B cell (primary cell): ENCODE data around the gene BLOC1S1. TPM values are rescaled to one million over a fixed set of nuclear protein-coding genes. Genes with fewer than 3 reads are reported as not detected.

Experiments used
- ATAC-seq: fragments of 200-7000 bp; cut with Tn5 transposase; one replicate; pipeline ENCODE4 v1.10.0; 2021; ENCODE audit warnings: low read depth, mild to moderate bottlenecking, moderate number of reproducible peaks, moderate library complexity
- CTCF ChIA-PET: fragments of 350-600 bp; sonication (Branson Sonifier 250); formaldehyde crosslinking; loops from one replicate; lab custom pipeline; 2021; ENCODE audit warnings: antibody characterized with exemption, inconsistent platforms; lab: Charles Lee
- POLR2A ChIA-PET: fragments of 350-600 bp; sonication (Branson Sonifier 250); formaldehyde crosslinking; loops from one replicate; lab custom pipeline; 2021; ENCODE audit warnings: antibody characterized with exemption; lab: Charles Lee
- DNase-seq: peaks from one replicate; pipeline ENCODE4 v3.0.0; 2013
- H2AFZ ChIP-seq: 2 replicates; pipeline ENCODE4 v1.6.1; 2012; ENCODE audit warnings: mild to moderate bottlenecking, low read depth, low read length; ENCODE audit not compliant: insufficient read depth, poor library complexity, severe bottlenecking
- H3K27ac ChIP-seq, 2 donors: 1 replicate in 1 of 2; 2 replicates in 1 of 2; pipeline ENCODE4 v1.5.1; 2012 to 2013; ENCODE audit warnings: low read length in 2 of 2, mild to moderate bottlenecking in 2 of 2, moderate library complexity in 1 of 2
- H3K27me3 ChIP-seq, 4 experiments: fragments of 200-600 bp in 1 of 4; sonication (generic) in 1 of 4; replicated peaks in 1 of 4; 1 replicate in 2 of 4; 2 replicates in 2 of 4; pipeline versions ENCODE4 v1.6.1 to v1.7.0; 2013 to 2016; ENCODE audit warnings: low read length in 3 of 4, mild to moderate bottlenecking in 2 of 4, mixed read lengths in 1 of 4, moderate library complexity in 1 of 4; ENCODE audit not compliant: insufficient read depth in 4 of 4, control insufficient read depth in 3 of 4; ENCODE audit errors: control extremely low read depth in 1 of 4
- H3K36me3 ChIP-seq, 2 experiments: replicated peaks in 1 of 2; 1 replicate in 1 of 2; 2 replicates in 1 of 2; pipeline versions ENCODE4 v1.6.1 to v1.7.1; 2013; ENCODE audit warnings: low read length in 1 of 2; ENCODE audit not compliant: insufficient read depth in 2 of 2, control insufficient read depth in 1 of 2; ENCODE audit errors: control extremely low read depth in 1 of 2, extremely low read depth in 1 of 2
- H3K4me1 ChIP-seq, 2 donors: fragments of 200-600 bp in 1 of 2; sonication (generic) in 1 of 2; 1 replicate in 1 of 2; 2 replicates in 1 of 2; pipeline versions ENCODE4 v1.5.1 to v1.6.1; 2013 to 2017; ENCODE audit warnings: low read length in 2 of 2; ENCODE audit not compliant: control insufficient read depth in 2 of 2, insufficient read depth in 2 of 2
- H3K4me2 ChIP-seq: replicated peaks from 2 replicates; pipeline ENCODE3; 2012; ENCODE audit warnings: mild to moderate bottlenecking, low read depth, low read length; ENCODE audit not compliant: poor library complexity, severe bottlenecking
- H3K4me3 ChIP-seq, 5 experiments: fragments of 200-600 bp in 1 of 5; sonication (generic) in 1 of 5; 1 replicate in 3 of 5; 2 replicates in 2 of 5; pipeline versions ENCODE4 v1.5.1 to v1.7.0; 2011 to 2016; ENCODE audit warnings: low read length in 4 of 5, mild to moderate bottlenecking in 4 of 5, low read depth in 2 of 5, control low read depth in 1 of 5, moderate library complexity in 1 of 5; ENCODE audit not compliant: insufficient read depth in 1 of 5; ENCODE audit errors: control extremely low read depth in 1 of 5, extremely low read depth in 1 of 5
- H3K79me2 ChIP-seq: fragments of 200-600 bp; sonication (generic); one replicate; pipeline ENCODE4 v1.6.0; 2016; ENCODE audit warnings: low read length; ENCODE audit not compliant: control insufficient read depth, insufficient read depth
- H3K9ac ChIP-seq: fragments of 200-600 bp; sonication (generic); 2 replicates; pipeline ENCODE4 v1.6.1; 2017; ENCODE audit warnings: mild to moderate bottlenecking, low read length, moderate library complexity
- H3K9me3 ChIP-seq, 3 donors: one replicate each; pipeline versions ENCODE4 v1.6.1 to v1.7.1; 2013; ENCODE audit warnings: low read length in 2 of 3; ENCODE audit not compliant: control insufficient read depth in 2 of 3, insufficient read depth in 1 of 3; ENCODE audit errors: control extremely low read depth in 1 of 3
- H4K20me1 ChIP-seq: 2 replicates; pipeline ENCODE4 v1.6.0; 2012; ENCODE audit warnings: mild to moderate bottlenecking, low read length; ENCODE audit not compliant: insufficient read depth, control insufficient read depth, poor library complexity, severe bottlenecking
- H3K27ac Mint-ChIP-seq: one replicate; pipeline ENCODE4 v1.8.0; 2021; ENCODE audit warnings: mixed read lengths
- H3K27me3 Mint-ChIP-seq: one replicate; pipeline ENCODE4 v1.8.0; 2021; ENCODE audit warnings: mixed read lengths
- H3K4me1 Mint-ChIP-seq: one replicate; pipeline ENCODE4 v1.8.0; 2021; ENCODE audit warnings: mixed read lengths
- H3K4me3 Mint-ChIP-seq: one replicate; pipeline ENCODE4 v1.8.0; 2021; ENCODE audit warnings: mixed read lengths
- H3K9me3 Mint-ChIP-seq: one replicate; pipeline ENCODE4 v1.8.0; 2022; ENCODE audit warnings: mixed read lengths; ENCODE audit not compliant: insufficient read depth
- CTCF ChIP-seq: fragments of 200-600 bp; IDR thresholded peaks from one replicate; pipeline ENCODE4 v1.8.0; 2022; ENCODE audit warnings: antibody characterized with exemption, mild to moderate bottlenecking
- EZH2 ChIP-seq: IDR thresholded peaks from 2 replicates; pipeline ENCODE4 v1.6.1; 2012; ENCODE audit warnings: borderline replicate concordance, low read depth, mild to moderate bottlenecking, moderate library complexity, low read length; ENCODE audit not compliant: insufficient read depth, poor library complexity, severe bottlenecking
- WGBS: methylation state at CpG from one replicate; pipeline ENCODE4 v1.1.5; 2013; ENCODE audit warnings: missing lambda C conversion rate; ENCODE audit not compliant: insufficient coverage; 5-methylcytosine and 5-hydroxymethylcytosine counted together
- intact Hi-C: fragments of 100-400 bp; cut with micrococcal nuclease; formaldehyde crosslinking; loops from one replicate; pipeline ENCODE4 v1.10.0; 2022
- polyA plus RNA-seq: library from polyadenylated mRNA; depleted of rRNA; stranded (reverse); fragments of >200 nt; gene quantifications from 2 replicates; pipeline ENCODE4 v1.2.3, GENCODE V29; 2012
- total RNA-seq, 2 donors: library from RNA; stranded (reverse); fragments of 120-200 nt in 1 of 2; gene quantifications; 1 replicate in 1 of 2; 2 replicates in 1 of 2; pipeline versions ENCODE4 v1.2.3 to v1.2.4, GENCODE V29; 2013 to 2022

BLOC1S1 gene
- total and polyA plus RNA-seq, 2 donors (not counting 1 experiment from before 2014, with no cell fraction given): 71.1 to 229 TPM

GRCh38 chr12:55739025-55739378 lies 23.2 kb downstream of the BLOC1S1 start:
- Mint-ChIP-seq H3K27ac (peak overlapping the region; percentile 91), H3K4me3 (peak overlapping the region; percentile 89)
- no CpG with 5 or more reads among the region's 2 CpGs for WGBS

More at GRCh38 chr12:55739025-55739378, 23.2 kb downstream of the BLOC1S1 start:
- Histone ChIP-seq H3K4me3 (peak overlapping the region in 2 of 5 experiments; percentile 65 to 97), H4K20me1 (no peaks in the 10 kb centered on the region), H3K4me1 (peaks cover 16 to 25% of the 10 kb centered on the region in 2 donors), H3K27ac (no peak overlapping the region), H3K9ac (no peak overlapping the region), H3K27me3 (no peaks in the 10 kb centered on the region), H3K4me2 (no peak overlapping the region), H3K36me3 (no peaks in the 10 kb centered on the region), H3K9me3 (no peaks in the 10 kb centered on the region), H2AFZ (no peak overlapping the region), H3K79me2 (peaks cover 3% of the 10 kb centered on the region)
- DNase-seq: no peak
- Mint-ChIP-seq H3K4me1 (peaks cover 26% of the 10 kb centered on the region), H3K27me3 (no peaks in the 10 kb centered on the region), H3K9me3 (no peaks in the 10 kb centered on the region)
- POLR2A ChIA-PET: interaction anchor here (0.6 to 2.4 kb wide), 8 partner anchors 9 to 460 kb away, joined by 3 to 18 read pairs (median 4); partner anchors contain the start of genes CD63, ORMDL2 and SARNP
- intact Hi-C loops: loop anchor here (1.0 to 2.0 kb wide), 3 partner anchors 78 to 302 kb away; partner anchors contain the start of genes RPS26 and SARNP
- CTCF ChIA-PET: interaction anchor here (0.7 to 8.1 kb wide), 48 partner anchors 8 to 722 kb away, joined by 3 to 147 read pairs (median 5); partner anchors contain the start of genes BLOC1S1, CD63, COQ10A and DGKA
- TF ChIP-seq EZH2 (no peak), CTCF (peak; percentile 50)
- ATAC-seq: no peak
